Measurements from ENCODE around the gene HECTD4. TPM values are rescaled to one million over a fixed set of nuclear protein-coding genes. Genes with fewer than 3 reads are reported as not detected.

The HECTD4 gene
- total RNA-seq, 1 experiment from 2014 or later: 51.3 TPM

DNA sequence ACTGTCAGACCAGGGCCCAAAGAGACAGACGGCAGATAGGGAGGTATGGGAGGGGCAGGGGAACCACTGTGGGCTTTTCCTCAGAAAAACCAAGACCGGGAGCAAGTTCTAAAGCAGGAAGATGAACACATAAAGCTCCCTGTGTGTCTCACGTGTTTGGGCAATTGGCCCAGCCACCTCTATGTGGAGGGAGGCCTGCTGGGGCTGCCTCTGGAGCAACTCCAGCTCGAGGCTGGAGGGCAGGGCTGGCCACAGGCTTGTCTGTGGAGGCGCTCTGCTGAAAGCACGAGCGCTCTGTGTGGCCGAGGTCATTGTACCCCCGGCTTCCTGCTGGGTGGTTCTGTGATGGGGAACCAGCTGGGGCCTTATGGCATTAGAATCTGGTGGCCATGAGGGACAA is 220.5 kb downstream of the HECTD4 start:
- CTCF ChIA-PET: interaction anchor here (0.6 kb wide), 1 partner anchor 47 kb away, joined by 3 read pairs; no protein-coding TSS in a partner anchor
- POLR2A ChIA-PET: no interaction called here
- H3K27me3 ChIP-seq (ENCODE audit: control insufficient read depth, insufficient read depth, low read length): no peaks in the 10 kb centered on the region
- ATAC-seq (no peak), DNase-seq (ENCODE audit: low read depth, low spot score) (no peak)
- no peak overlapping the region for H3K4me3 ChIP-seq (ENCODE audit: low read depth in 2 of 2, low read length in 2 of 2)
- TF ChIP-seq TCF7L2 (IDR thresholded peaks at IDR 0.05; ENCODE audit: low read depth, low read length): no peak
- TF ChIP-seq, protein P1, sequence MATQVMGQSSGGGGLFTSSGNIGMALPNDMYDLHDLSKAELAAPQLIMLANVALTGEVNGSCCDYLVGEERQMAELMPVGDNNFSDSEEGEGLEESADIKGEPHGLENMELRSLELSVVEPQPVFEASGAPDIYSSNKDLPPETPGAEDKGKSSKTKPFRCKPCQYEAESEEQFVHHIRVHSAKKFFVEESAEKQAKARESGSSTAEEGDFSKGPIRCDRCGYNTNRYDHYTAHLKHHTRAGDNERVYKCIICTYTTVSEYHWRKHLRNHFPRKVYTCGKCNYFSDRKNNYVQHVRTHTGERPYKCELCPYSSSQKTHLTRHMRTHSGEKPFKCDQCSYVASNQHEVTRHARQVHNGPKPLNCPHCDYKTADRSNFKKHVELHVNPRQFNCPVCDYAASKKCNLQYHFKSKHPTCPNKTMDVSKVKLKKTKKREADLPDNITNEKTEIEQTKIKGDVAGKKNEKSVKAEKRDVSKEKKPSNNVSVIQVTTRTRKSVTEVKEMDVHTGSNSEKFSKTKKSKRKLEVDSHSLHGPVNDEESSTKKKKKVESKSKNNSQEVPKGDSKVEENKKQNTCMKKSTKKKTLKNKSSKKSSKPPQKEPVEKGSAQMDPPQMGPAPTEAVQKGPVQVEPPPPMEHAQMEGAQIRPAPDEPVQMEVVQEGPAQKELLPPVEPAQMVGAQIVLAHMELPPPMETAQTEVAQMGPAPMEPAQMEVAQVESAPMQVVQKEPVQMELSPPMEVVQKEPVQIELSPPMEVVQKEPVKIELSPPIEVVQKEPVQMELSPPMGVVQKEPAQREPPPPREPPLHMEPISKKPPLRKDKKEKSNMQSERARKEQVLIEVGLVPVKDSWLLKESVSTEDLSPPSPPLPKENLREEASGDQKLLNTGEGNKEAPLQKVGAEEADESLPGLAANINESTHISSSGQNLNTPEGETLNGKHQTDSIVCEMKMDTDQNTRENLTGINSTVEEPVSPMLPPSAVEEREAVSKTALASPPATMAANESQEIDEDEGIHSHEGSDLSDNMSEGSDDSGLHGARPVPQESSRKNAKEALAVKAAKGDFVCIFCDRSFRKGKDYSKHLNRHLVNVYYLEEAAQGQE (IDR thresholded peaks at IDR 0.05; ENCODE audit: insufficient read depth in 1 of 2, low read depth in 2 of 2, low read length in 1 of 2): no peak
- no peak for TF ChIP-seq POLR2AphosphoS5 (IDR thresholded peaks at IDR 0.05; ENCODE audit: low read depth, low read length)
- TF ChIP-seq, protein P2, sequence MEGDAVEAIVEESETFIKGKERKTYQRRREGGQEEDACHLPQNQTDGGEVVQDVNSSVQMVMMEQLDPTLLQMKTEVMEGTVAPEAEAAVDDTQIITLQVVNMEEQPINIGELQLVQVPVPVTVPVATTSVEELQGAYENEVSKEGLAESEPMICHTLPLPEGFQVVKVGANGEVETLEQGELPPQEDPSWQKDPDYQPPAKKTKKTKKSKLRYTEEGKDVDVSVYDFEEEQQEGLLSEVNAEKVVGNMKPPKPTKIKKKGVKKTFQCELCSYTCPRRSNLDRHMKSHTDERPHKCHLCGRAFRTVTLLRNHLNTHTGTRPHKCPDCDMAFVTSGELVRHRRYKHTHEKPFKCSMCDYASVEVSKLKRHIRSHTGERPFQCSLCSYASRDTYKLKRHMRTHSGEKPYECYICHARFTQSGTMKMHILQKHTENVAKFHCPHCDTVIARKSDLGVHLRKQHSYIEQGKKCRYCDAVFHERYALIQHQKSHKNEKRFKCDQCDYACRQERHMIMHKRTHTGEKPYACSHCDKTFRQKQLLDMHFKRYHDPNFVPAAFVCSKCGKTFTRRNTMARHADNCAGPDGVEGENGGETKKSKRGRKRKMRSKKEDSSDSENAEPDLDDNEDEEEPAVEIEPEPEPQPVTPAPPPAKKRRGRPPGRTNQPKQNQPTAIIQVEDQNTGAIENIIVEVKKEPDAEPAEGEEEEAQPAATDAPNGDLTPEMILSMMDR (IDR thresholded peaks at IDR 0.05): no peak
- TF ChIP-seq SIN3A (IDR thresholded peaks at IDR 0.05; ENCODE audit: borderline replicate concordance, insufficient read depth, low read depth, low read length): no peak
- no peaks in the 10 kb centered on the region for H3K4me1 ChIP-seq (ENCODE audit: control insufficient read depth, insufficient read depth, low read length)
- in situ Hi-C loops (cut with HindIII; ENCODE audit: low pct_unique_long_range_greater_than_20kb, low sequenced_read_pairs): no loop called here
- BruUV-seq (replicated peaks): no TSS peak
- no peaks in the 10 kb centered on the region for H3K9me3 ChIP-seq (ENCODE audit: control insufficient read depth, insufficient read depth, low read depth, low read length)
- intact Hi-C loops (cut with micrococcal nuclease; ENCODE audit: unreplicated experiment): no loop called here
- H3K27ac ChIP-seq (ENCODE audit: low read length): no peak overlapping the region
- H3K36me3 ChIP-seq (ENCODE audit: control insufficient read depth, insufficient read depth, low read length): no peaks in the 10 kb centered on the region

DNA sequence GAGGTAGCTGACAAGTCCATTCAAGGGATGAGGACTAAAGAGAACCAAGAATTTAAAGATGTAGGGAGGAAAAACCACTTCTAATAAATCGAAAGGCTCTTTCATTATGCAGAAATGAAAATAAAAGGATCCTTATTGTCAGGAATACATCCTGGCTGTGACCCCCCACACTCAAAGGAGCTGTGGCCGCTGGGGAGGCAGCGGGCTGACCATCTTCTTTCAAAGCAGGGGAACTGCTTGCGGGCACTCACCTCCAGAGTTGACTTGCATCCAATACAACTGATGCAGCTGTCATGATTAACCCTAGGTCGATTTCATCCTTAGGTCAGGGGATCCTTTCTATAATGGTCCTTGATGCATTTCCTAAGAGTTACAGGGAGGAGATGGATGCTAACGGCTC is 221.6 kb downstream of the HECTD4 start:
- TSS peak; percentile 50 for BruUV-seq (replicated peaks)
- intact Hi-C loops (cut with micrococcal nuclease; ENCODE audit: unreplicated experiment) (no loop called here), in situ Hi-C loops (cut with HindIII; ENCODE audit: low pct_unique_long_range_greater_than_20kb, low sequenced_read_pairs) (no loop called here)
- Histone ChIP-seq H3K4me1 (ENCODE audit: control insufficient read depth, insufficient read depth, low read length) (no peaks in the 10 kb centered on the region), H3K27ac (ENCODE audit: low read length) (no peak overlapping the region), H3K4me3 (ENCODE audit: low read depth in 2 of 2, low read length in 2 of 2) (no peak overlapping the region), H3K27me3 (ENCODE audit: control insufficient read depth, insufficient read depth, low read length) (no peaks in the 10 kb centered on the region), H3K9me3 (ENCODE audit: control insufficient read depth, insufficient read depth, low read depth, low read length) (no peaks in the 10 kb centered on the region), H3K36me3 (ENCODE audit: control insufficient read depth, insufficient read depth, low read length) (no peaks in the 10 kb centered on the region)
- POLR2A ChIA-PET: no interaction called here
- no peak for TF ChIP-seq SIN3A (IDR thresholded peaks at IDR 0.05; ENCODE audit: borderline replicate concordance, insufficient read depth, low read depth, low read length)
- TF ChIP-seq, protein P2 (IDR thresholded peaks at IDR 0.05): no peak
- TF ChIP-seq, protein P1 (IDR thresholded peaks at IDR 0.05; ENCODE audit: insufficient read depth in 1 of 2, low read depth in 2 of 2, low read length in 1 of 2): no peak
- TF ChIP-seq POLR2AphosphoS5 (IDR thresholded peaks at IDR 0.05; ENCODE audit: low read depth, low read length): no peak
- no peak for TF ChIP-seq TCF7L2 (IDR thresholded peaks at IDR 0.05; ENCODE audit: low read depth, low read length)
- no peak for DNase-seq (ENCODE audit: low read depth, low spot score)
- ATAC-seq: no peak
- CTCF ChIA-PET: interaction anchor here (0.6 kb wide), 1 partner anchor 135 kb away, joined by 3 read pairs; no protein-coding TSS in a partner anchor

All from Panc1 (cell line).